ENCODE data around the gene SLX4IP. TPM values are rescaled to one million over a fixed set of nuclear protein-coding genes. Genes with fewer than 3 reads are reported as not detected.

SLX4IP gene
- total and polyA plus RNA-seq, 2 of the 13 experiments (the other 11 are each of a cell fraction or from before 2014, with no cell fraction given) = 3.6 to 7.3 TPM

DNA sequence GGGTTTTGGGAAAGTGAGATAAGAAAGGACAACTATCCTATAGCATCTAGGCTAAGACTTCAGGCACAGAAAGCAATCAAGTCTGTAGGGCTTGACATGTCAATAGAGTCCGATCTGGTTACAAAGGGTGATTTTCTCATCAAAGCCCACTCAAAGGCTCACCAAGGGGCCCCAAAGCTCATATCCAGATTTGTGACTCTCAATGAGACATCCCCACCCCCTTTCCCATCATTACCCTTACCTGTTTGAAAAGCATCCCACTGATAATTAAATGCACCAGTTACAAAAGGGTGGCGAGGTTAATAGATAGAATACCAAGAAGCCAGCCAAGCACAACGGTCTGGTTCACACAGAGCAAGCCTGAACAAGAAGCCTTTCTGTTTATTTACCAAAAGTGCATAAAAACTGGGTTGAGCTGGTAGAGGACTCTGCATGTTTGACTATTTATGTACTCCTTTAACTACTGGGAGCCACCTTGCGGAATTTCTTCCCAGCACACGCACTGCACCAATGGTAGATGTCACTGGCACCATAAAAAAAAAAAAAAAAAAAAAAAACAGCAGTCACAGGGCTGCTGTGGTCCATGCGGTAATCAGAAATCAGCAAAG lies 232.6 kb downstream of the SLX4IP start:
- peaks cover 91% of the 10 kb centered on the region for H3K4me1 ChIP-seq (ENCODE audit: insufficient read depth, low read length)
- TF ChIP-seq RBM22 (optimal IDR thresholded peaks at IDR 0.05; ENCODE audit: low read length) (peak; percentile 78), SOX5 (CRISPR knock-in tag; IDR thresholded peaks at IDR 0.05; ENCODE audit: borderline replicate concordance) (no peak), POLR2G (IDR thresholded peaks at IDR 0.05; ENCODE audit: low read depth, low read length) (0 out of 2 replicates have a peak, but pooled peaks have one; percentile 19)
- TF ChIP-seq, protein P1, sequence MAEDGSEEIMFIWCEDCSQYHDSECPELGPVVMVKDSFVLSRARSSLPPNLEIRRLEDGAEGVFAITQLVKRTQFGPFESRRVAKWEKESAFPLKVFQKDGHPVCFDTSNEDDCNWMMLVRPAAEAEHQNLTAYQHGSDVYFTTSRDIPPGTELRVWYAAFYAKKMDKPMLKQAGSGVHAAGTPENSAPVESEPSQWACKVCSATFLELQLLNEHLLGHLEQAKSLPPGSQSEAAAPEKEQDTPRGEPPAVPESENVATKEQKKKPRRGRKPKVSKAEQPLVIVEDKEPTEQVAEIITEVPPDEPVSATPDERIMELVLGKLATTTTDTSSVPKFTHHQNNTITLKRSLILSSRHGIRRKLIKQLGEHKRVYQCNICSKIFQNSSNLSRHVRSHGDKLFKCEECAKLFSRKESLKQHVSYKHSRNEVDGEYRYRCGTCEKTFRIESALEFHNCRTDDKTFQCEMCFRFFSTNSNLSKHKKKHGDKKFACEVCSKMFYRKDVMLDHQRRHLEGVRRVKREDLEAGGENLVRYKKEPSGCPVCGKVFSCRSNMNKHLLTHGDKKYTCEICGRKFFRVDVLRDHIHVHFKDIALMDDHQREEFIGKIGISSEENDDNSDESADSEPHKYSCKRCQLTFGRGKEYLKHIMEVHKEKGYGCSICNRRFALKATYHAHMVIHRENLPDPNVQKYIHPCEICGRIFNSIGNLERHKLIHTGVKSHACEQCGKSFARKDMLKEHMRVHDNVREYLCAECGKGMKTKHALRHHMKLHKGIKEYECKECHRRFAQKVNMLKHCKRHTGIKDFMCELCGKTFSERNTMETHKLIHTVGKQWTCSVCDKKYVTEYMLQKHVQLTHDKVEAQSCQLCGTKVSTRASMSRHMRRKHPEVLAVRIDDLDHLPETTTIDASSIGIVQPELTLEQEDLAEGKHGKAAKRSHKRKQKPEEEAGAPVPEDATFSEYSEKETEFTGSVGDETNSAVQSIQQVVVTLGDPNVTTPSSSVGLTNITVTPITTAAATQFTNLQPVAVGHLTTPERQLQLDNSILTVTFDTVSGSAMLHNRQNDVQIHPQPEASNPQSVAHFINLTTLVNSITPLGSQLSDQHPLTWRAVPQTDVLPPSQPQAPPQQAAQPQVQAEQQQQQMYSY (CRISPR knock-in tag; IDR thresholded peaks at IDR 0.05) = no peak
- peaks cover 50% of the 10 kb centered on the region for H4K20me1 ChIP-seq (ENCODE audit: insufficient read depth, low read length)
- H3K4me3 ChIP-seq (replicated peaks in 1 of 3; ENCODE audit: insufficient read depth in 1 of 3, low read depth in 2 of 3, low read length in 3 of 3) = no peak overlapping the region
- ChIA-PET CTCF (ENCODE audit: low intra/inter-chr PET ratio, low total read pairs) (no interaction called here), POLR2A (interaction anchor here (0.6 to 6.1 kb wide), 2 partner anchors 6 to 130 kb away, joined by 3 to 43 read pairs; partner anchors contain the start of gene JAG1)
- intact Hi-C loops (cut with micrococcal nuclease; ENCODE audit: unreplicated experiment) (loop anchor here (10.0 kb wide), 1 partner anchor 203 kb away; no protein-coding TSS in a partner anchor), in situ Hi-C loops (cut with HindIII; ENCODE audit: extremely low pct_ligation_motif_present, low pct_unique_long_range_greater_than_20kb) (loop anchor here (5.0 kb wide), 1 partner anchor 605 kb away; no protein-coding TSS in a partner anchor)
- ATAC-seq = no peak
- no peak overlapping the region; the same call in 1 of the 2 replicates for H3K4me2 ChIP-seq (ENCODE audit: low read depth, low read length)
- H3K27ac ChIP-seq (ENCODE audit: extremely low read length, insufficient read depth, low read length) = no peak overlapping the region
- no peaks in the 10 kb centered on the region for H3K9me3 ChIP-seq (ENCODE audit: low read length)
- H2AFZ ChIP-seq (ENCODE audit: low read length) = no peak overlapping the region
- BruUV-seq (replicated peaks) = no TSS peak
- FAIRE-seq = no peak
- no peak for DNase-seq (ENCODE audit: low spot score)
- no peaks in the 10 kb centered on the region; a peak in 1 of 5 replicates for H3K27me3 ChIP-seq (ENCODE audit: control insufficient read depth in 1 of 2, insufficient read depth in 2 of 2, low read length in 2 of 2)
- H3K36me3 ChIP-seq (replicated peaks in 1 of 2; ENCODE audit: control insufficient read depth in 1 of 2, insufficient read depth in 2 of 2, low read length in 2 of 2) = peaks cover 33 to 51% of the 10 kb centered on the region in 2 experiments
- 94% methylated on average over 6 of the region's 6 CpGs for WGBS (ENCODE audit: low lambda C conversion rate)
- no peak overlapping the region for H3K9ac ChIP-seq (ENCODE audit: insufficient read depth, low read depth, low read length)
- peaks cover 100% of the 10 kb centered on the region for H3K79me2 ChIP-seq (ENCODE audit: insufficient read depth, low read length)
